Naive B cell (primary cell): ENCODE results near the gene CEACAM3. TPM values are rescaled to one million over a fixed set of nuclear protein-coding genes. Genes with fewer than 3 reads are reported as not detected.
A peak's percentile ranks its signal among the peaks of the same experiment; 100 is the strongest.

Experiments used
- ATAC-seq, 2 donors: fragments of 150-1000 bp; cut with Tn5 transposase; 2 replicates each; pipeline ENCODE4 v1.10.0; 2021; ENCODE audit warnings: low read depth in 2 of 2, mild to moderate bottlenecking in 2 of 2, moderate library complexity in 2 of 2
- DNase-seq: peaks from one replicate; pipeline ENCODE4 v3.0.0; 2022
- H3K27ac Mint-ChIP-seq, 6 donors: one replicate each; pipeline ENCODE4 v1.8.0; 2020 to 2022; ENCODE audit warnings: mild to moderate bottlenecking in 6 of 6, mixed read lengths in 6 of 6, moderate library complexity in 5 of 6, inconsistent platforms in 2 of 6
- H3K27me3 Mint-ChIP-seq, 3 donors: one replicate each; pipeline ENCODE4 v1.8.0; 2021 to 2022; ENCODE audit warnings: mixed read lengths in 3 of 3, mild to moderate bottlenecking in 1 of 3
- H3K36me3 Mint-ChIP-seq, 2 donors: one replicate each; pipeline ENCODE4 v1.8.0; 2020 to 2022; ENCODE audit warnings: mixed read lengths in 2 of 2, inconsistent platforms in 1 of 2, mild to moderate bottlenecking in 1 of 2
- H3K4me1 Mint-ChIP-seq, 3 donors: one replicate each; pipeline ENCODE4 v1.8.0; 2020 to 2022; ENCODE audit warnings: mixed read lengths in 3 of 3, inconsistent platforms in 1 of 3, mild to moderate bottlenecking in 1 of 3, moderate library complexity in 1 of 3
- H3K4me3 Mint-ChIP-seq, 8 donors: one replicate each; pipeline ENCODE4 v1.8.0; 2020 to 2022; ENCODE audit warnings: mild to moderate bottlenecking in 8 of 8, mixed read lengths in 8 of 8, moderate library complexity in 8 of 8, inconsistent platforms in 2 of 8
- H3K9me3 Mint-ChIP-seq, 7 donors: one replicate each; pipeline ENCODE4 v1.8.0; 2020 to 2022; ENCODE audit warnings: mixed read lengths in 7 of 7, mild to moderate bottlenecking in 5 of 7, inconsistent platforms in 2 of 7, moderate library complexity in 1 of 7
- polyA plus RNA-seq, 6 donors: library from polyadenylated mRNA; unstranded; fragments of 300-500 nt; fragmentation: Illumina TruSeq; gene quantifications; one replicate each; pipeline ENCODE4 v1.2.3, GENCODE V29; 2021; ENCODE audit warnings: low read depth in 6 of 6

Gene CEACAM3
- polyA plus RNA-seq, 6 donors from 2014 or later, result not detected

DNA sequence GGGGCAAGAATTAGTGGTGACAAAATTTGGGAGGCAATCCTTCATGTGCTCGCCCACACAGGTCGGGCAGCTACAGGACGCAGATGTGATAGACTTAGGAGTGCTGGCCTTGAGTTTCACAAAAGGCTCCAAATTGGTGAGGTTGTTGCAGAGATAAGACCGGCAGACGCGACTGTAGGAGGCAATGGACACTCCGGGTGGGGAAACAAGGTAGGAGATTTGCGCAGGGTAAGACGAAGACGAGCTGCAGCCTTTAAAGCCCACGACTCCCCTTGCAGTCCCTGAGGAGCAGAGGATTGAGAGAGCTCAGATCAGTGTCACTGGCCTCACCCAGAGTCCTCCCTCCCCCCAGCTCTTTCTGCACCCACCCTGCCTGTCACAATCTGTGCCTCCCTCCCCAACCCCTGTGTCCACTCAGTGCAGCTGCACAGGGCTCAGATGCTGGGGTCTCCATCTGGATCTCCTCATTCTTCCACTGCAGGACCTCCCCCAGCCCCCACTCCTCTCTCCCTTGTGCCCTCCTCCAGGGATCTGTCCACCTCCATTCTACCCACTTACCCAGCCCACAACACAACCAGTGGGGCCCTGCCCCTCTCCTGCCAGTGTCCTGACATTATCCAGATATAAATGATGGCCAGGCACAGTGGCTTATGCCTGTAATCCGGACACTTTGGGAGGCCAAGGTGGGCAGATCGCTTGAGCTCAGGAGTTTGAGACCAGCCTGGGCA is 41.8 kb downstream of the CEACAM3 start:
- no peak for ATAC-seq
- DNase-seq, result no peak
- Mint-ChIP-seq H3K27me3 (peaks cover 20 to 36% (median 34%) of the 10 kb centered on the region in 3 donors), H3K4me1 (peaks cover 0 to 6% (median 0%) of the 10 kb centered on the region in 3 donors), H3K9me3 (no peaks in the 10 kb centered on the region), H3K36me3 (no peaks in the 10 kb centered on the region), H3K4me3 (no peak overlapping the region), H3K27ac (peak overlapping the region in 1 of 6 donors; percentile 82)

DNA sequence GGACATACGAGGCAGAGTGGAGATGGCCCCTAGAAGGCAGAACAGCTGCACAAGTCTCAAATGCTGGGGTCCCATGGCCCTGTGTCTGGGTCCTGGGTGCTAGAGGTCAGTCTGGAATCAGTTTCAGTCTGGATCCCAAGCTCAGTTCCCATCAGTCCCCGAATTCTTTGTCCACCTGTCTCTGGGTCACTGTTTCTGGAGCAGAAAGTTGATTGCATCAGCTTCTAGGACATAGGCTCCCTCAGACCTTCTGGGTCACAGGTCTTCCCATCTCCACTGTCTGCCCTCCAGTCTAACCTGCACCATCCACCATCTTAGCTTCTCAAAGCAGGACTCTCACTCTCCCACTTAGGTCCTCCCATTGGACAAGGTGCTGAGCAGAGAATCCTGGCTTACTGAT is 42.8 kb downstream of the CEACAM3 start:
- H3K27me3 Mint-ChIP-seq, result peaks cover 20 to 45% (median 44%) of the 10 kb centered on the region in 3 donors
- peaks cover 0 to 7% (median 2%) of the 10 kb centered on the region in 7 donors for H3K9me3 Mint-ChIP-seq
- H3K4me1 Mint-ChIP-seq, result peaks cover 0 to 6% (median 0%) of the 10 kb centered on the region in 3 donors
- ATAC-seq, result no peak
- no peak for DNase-seq
- no peak overlapping the region for H3K4me3 Mint-ChIP-seq
- H3K36me3 Mint-ChIP-seq, result peaks cover 0 to 8% of the 10 kb centered on the region in 2 donors
- no peak overlapping the region for H3K27ac Mint-ChIP-seq

DNA sequence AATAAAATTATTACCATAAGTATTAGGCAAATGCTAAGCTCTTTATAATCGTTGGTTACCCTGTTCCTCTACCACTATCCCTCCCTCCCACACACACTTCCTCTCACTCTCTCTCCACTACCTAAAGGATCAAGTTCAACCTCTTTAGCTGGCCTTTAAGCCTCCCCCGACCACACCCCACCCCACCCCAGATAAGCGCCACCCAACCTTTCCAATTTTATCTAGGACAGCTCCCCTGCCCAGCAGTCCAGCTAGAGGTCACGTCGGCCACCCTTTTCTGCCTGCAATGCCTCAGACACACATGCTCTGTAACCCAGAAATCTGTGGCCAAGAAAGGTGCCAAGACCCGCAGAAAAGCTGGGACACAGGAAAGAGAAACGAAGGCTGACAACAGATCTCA is 47.0 kb downstream of the CEACAM3 start:
- H3K27me3 Mint-ChIP-seq, result peaks cover 4 to 29% (median 22%) of the 10 kb centered on the region in 3 donors
- peak overlapping the region in 1 of 8 donors; percentile 44 for H3K4me3 Mint-ChIP-seq
- H3K36me3 Mint-ChIP-seq, result peaks cover 0 to 12% of the 10 kb centered on the region in 2 donors
- H3K9me3 Mint-ChIP-seq, result peaks cover 0 to 9% (median 2%) of the 10 kb centered on the region in 7 donors
- no peaks in the 10 kb centered on the region for H3K4me1 Mint-ChIP-seq
- DNase-seq (no peak), ATAC-seq (no peak)
- H3K27ac Mint-ChIP-seq, result no peak overlapping the region

DNA sequence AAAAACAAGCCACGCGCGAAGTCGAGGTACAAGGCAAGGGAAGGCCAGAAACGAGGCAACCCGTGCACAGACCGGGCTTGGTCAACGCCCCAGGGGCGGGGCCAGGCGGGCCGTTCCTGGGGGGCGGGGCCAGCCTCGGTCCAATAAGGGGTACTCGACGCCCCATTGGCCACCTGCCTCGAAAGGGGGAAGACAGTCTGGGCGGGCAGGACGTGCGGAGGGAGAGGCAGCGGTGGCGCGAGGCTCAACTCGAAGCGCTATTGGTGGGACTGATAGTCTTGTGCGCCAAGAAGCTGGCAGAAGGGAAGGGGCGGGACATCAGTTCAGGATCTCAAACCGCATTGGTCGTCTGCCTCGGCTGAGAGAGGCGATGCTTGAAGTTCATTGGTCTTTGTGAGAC is 48.2 kb downstream of the CEACAM3 start, which contains the start of gene LYPD4:
Gene LYPD4 (minus strand): TSS at position 83 of the 400 bp plus-strand sequence. CDS start 5,398 bp downstream, outside the sequence.
- ATAC-seq, result no peak
- DNase-seq, result no peak
- H3K36me3 Mint-ChIP-seq, result peaks cover 0 to 12% of the 10 kb centered on the region in 2 donors
- H3K27ac Mint-ChIP-seq, result peak within 1 kb of the TSS in 1 of 6 donors; percentile 70
- H3K27me3 Mint-ChIP-seq, result peaks cover 4 to 20% (median 20%) of the 10 kb centered on the region in 3 donors
- H3K4me3 Mint-ChIP-seq, result peak within 1 kb of the TSS in 1 of 8 donors; percentile 44
- H3K4me1 Mint-ChIP-seq, result no peaks in the 10 kb centered on the region
- H3K9me3 Mint-ChIP-seq, result peaks cover 0 to 9% (median 2%) of the 10 kb centered on the region in 7 donors

DNA sequence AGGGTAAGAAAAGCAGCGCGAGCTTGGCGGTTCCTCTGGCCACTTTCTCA is 48.4 kb downstream of the CEACAM3 start, which contains the start of gene DMRTC2:
Gene DMRTC2 (plus strand): TSS at position 42 of the 50 bp plus-strand sequence. CDS start 2,387 bp downstream, outside the sequence.
- H3K9me3 Mint-ChIP-seq, result peaks cover 0 to 9% (median 2%) of the 10 kb centered on the region in 7 donors
- no peak for ATAC-seq
- H3K27ac Mint-ChIP-seq, result peak within 1 kb of the TSS in 2 of 6 donors; percentile 80 to 92
- no peak within 1 kb of the TSS for H3K4me3 Mint-ChIP-seq
- peaks cover 0 to 12% of the 10 kb centered on the region in 2 donors for H3K36me3 Mint-ChIP-seq
- DNase-seq, result no peak
- peaks cover 4 to 20% (median 20%) of the 10 kb centered on the region in 3 donors for H3K27me3 Mint-ChIP-seq
- H3K4me1 Mint-ChIP-seq, result no peaks in the 10 kb centered on the region

DNA sequence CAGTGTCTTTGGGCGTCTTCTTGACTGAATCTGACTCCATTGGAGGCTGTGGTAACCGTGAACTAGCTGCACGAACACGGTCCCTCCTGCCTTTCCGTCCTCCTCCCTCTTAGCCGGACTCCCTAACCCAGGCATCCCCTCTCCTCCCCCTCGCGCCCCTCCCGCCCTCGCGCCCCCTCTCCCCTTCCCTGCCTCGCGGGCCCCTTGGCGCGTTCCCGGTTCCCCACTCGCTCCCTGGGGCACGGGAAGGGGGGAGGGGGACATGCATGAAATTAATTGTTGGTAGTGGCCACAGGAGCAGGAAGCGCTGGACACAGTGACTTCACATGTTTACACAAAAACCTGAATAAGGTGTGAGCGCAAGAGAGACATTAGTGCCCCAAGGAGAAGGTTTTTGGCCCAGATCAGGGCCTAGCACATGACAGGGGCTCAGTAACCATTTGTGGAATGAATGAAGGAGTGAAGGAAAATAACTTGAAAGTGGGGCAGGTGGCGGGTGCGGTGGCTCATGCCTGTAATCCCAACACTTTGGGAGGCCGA is 48.7 kb downstream of the CEACAM3 start:
- ATAC-seq, result no peak
- Mint-ChIP-seq H3K27me3 (peaks cover 4 to 20% (median 20%) of the 10 kb centered on the region in 3 donors), H3K9me3 (peaks cover 0 to 9% (median 2%) of the 10 kb centered on the region in 7 donors), H3K36me3 (peaks cover 0 to 12% of the 10 kb centered on the region in 2 donors), H3K4me3 (no peak overlapping the region), H3K27ac (no peak overlapping the region), H3K4me1 (no peaks in the 10 kb centered on the region)
- no peak for DNase-seq

DNA sequence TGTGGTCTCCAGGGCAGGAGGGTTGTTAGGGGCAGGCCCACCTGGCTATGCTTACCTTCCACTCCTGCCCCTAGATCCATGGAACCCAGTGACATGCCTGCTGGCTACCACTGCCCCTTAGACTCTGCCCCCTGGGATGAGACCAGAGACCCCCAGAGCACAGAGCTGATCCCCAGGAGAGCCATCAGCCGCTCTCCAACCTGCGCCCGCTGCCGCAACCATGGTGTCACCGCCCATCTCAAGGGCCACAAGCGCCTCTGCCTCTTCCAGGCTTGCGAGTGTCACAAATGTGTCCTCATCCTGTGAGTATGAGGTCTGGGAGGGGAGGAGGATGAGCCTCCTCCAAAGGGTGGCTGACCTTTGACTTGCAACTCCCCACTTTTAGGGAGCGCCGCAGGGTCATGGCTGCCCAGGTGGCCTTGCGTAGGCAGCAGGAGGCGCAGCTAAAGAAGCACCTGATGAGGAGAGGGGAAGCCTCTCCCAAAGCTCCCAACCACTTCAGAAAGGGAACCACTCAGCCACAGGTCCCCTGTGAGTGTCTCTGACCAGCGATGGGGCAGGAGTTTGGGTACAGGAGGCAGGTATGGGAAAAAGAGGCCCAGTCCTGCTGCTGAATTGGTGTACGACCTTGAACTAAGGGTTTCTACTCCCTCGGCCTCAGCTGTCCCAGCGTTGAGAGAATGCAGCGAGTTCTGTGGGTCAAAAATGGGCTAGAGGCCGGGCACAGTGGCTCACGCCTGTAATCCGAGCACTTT is 51.1 kb downstream of the CEACAM3 start:
- H3K27me3 Mint-ChIP-seq, result peaks cover 4 to 35% (median 30%) of the 10 kb centered on the region in 3 donors
- peaks cover 0 to 9% (median 2%) of the 10 kb centered on the region in 7 donors for H3K9me3 Mint-ChIP-seq
- ATAC-seq (no peak), DNase-seq (no peak)
- H3K36me3 Mint-ChIP-seq, result peaks cover 0 to 12% of the 10 kb centered on the region in 2 donors
- H3K27ac Mint-ChIP-seq, result no peak overlapping the region
- H3K4me3 Mint-ChIP-seq, result no peak overlapping the region
- no peaks in the 10 kb centered on the region for H3K4me1 Mint-ChIP-seq

DNA sequence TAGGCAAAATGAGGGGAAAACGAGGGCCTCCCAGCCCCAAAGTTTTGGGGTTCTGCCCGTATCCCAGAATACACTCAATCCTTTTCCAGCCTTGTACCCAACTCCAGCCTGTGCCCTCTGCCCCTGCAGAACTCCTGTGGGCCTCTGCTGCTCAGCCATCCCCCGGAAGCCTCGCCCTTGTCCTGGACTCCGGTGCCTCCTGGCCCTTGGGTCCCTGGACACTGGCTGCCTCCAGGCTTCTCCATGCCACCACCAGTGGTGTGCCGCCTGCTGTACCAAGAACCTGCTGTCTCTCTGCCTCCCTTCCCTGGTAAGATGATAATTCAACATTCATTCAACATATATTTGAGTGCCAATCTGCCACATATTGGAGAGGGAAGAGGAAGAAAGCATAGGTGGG is 52.3 kb downstream of the CEACAM3 start:
- H3K27ac Mint-ChIP-seq, result peak overlapping the region in 2 of 6 donors; percentile 24 to 55
- peaks cover 0 to 9% of the 10 kb centered on the region in 2 donors for H3K36me3 Mint-ChIP-seq

DNA sequence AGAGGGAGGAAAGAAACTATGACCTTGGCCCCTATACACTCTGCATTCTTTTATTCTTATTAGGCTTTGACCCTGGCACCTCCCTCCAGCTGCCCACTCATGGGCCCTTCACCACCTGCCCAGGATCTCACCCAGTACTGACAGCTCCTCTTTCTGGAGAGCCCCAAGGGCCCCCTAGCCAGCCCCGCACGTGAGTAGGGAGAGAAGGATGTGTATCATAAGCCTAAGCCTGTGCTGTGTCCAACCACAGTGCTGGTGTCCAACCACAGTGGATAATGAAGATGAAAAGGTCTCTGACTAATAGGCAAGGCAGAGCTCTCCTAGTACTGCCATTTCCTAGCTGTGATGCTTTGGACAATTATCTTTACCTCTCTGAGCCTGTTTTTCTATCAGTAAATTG is 52.7 kb downstream of the CEACAM3 start:
- no peak for ATAC-seq
- H3K4me3 Mint-ChIP-seq, result no peak overlapping the region
- H3K27ac Mint-ChIP-seq, result no peak overlapping the region
- H3K4me1 Mint-ChIP-seq, result no peaks in the 10 kb centered on the region
- H3K36me3 Mint-ChIP-seq, result peaks cover 0 to 5% of the 10 kb centered on the region in 2 donors
- H3K27me3 Mint-ChIP-seq, result peaks cover 4 to 27% (median 23%) of the 10 kb centered on the region in 3 donors
- no peak for DNase-seq
- peaks cover 0 to 4% (median 2%) of the 10 kb centered on the region in 7 donors for H3K9me3 Mint-ChIP-seq

More for the DNA sequence above, 52.3 kb downstream of the CEACAM3 start:
- DNase-seq (no peak), ATAC-seq (no peak)
- no peak overlapping the region for H3K4me3 Mint-ChIP-seq
- H3K4me1 Mint-ChIP-seq, result no peaks in the 10 kb centered on the region
- H3K9me3 Mint-ChIP-seq, result peaks cover 0 to 8% (median 2%) of the 10 kb centered on the region in 7 donors
- peaks cover 4 to 31% (median 27%) of the 10 kb centered on the region in 3 donors for H3K27me3 Mint-ChIP-seq

DNA sequence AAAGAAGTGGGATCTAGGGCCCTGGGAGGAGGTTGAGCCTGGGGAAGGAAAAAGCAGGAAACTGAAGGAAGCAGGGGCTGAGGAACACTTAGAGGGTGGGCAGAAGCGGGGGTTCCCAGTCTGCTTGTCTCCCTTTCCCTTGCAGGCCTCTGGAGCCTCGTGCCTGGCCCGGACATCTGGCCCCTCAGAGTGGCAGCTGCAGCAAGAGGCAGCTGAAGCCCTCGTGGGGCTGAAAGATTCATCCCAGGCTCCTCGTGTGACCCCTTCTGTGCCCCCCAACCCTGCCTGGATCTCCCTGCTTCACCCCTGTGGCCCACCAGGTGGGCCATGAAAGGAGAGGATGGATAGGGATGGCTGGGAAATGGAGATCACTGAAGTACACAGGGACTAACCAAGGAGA is 54.0 kb downstream of the CEACAM3 start:
- DNase-seq (no peak), ATAC-seq (no peak)
- H3K4me1 Mint-ChIP-seq, result no peaks in the 10 kb centered on the region
- peaks cover 4 to 23% (median 18%) of the 10 kb centered on the region in 3 donors for H3K27me3 Mint-ChIP-seq
- no peak overlapping the region for H3K4me3 Mint-ChIP-seq
- H3K36me3 Mint-ChIP-seq, result no peaks in the 10 kb centered on the region
- H3K27ac Mint-ChIP-seq, result no peak overlapping the region
- no peaks in the 10 kb centered on the region for H3K9me3 Mint-ChIP-seq

DNA sequence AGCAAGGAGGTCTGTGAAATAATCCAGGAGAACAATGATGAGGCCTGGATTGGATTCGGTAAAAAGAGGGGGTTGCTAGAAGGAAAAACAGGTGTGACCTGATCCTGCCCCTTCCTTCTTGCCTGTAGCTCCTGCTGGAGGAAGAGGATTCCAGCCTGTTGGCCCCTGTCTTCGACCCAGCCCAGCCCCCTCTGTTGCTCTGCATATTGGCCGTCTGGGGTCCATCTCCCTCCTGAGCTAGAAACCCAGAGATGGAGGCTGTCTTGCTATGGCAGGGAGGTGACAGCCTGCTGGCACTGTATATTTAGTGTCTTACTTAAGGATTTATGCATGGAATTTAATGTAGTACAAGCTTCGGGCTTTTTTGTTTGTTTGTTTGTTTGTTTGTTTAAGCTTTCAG is 55.1 kb downstream of the CEACAM3 start:
- Mint-ChIP-seq H3K27me3 (peaks cover 4 to 23% (median 10%) of the 10 kb centered on the region in 3 donors), H3K27ac (peak overlapping the region in 1 of 6 donors; percentile 23), H3K36me3 (no peaks in the 10 kb centered on the region), H3K4me3 (no peak overlapping the region), H3K9me3 (no peaks in the 10 kb centered on the region), H3K4me1 (no peaks in the 10 kb centered on the region)
- ATAC-seq (no peak), DNase-seq (no peak)

DNA sequence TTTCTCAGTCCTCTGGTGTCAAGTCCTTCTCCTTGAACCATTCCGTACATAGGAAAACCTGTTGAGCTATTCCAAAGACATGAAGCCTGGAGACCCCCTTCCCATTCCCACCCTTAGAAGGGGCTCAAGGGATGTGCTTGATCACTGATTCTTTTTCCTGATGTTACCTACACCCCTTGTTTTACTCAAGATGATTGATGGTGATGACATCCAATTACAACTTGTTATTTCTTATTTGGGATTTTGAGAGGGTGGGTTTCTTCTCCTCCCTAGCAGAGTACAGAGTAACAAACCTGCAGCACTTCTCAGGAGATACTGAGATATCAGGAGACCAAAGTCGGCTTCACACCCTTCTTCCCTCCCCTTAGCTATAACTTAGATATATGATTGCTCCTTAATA is 57.0 kb downstream of the CEACAM3 start:
- H3K4me1 Mint-ChIP-seq, result no peaks in the 10 kb centered on the region
- H3K4me3 Mint-ChIP-seq, result peak overlapping the region in 1 of 8 donors; percentile 51
- H3K27ac Mint-ChIP-seq, result no peak overlapping the region
- peaks cover 4 to 23% (median 10%) of the 10 kb centered on the region in 3 donors for H3K27me3 Mint-ChIP-seq
- H3K9me3 Mint-ChIP-seq, result no peaks in the 10 kb centered on the region
- ATAC-seq (no peak), DNase-seq (no peak)
- H3K36me3 Mint-ChIP-seq, result no peaks in the 10 kb centered on the region

DNA sequence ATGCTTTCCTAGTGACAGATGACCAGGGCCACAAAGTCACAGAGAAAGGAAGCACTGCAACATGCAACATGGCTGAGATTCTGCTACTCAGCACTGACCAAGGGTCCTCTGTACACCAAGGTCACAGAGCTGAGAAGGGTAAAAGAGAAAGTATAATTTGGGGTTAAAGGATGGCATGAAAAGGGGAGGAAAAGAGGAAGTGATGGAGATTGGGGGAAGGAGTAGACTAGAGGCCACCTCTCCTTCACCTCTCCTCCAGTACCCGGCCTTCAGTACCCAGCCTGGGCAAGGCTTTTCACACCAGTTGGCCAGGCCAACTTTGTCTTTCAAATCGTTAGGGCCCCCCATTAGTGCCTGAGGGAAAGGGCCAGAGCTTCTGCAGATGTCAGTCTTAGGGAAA is 57.4 kb downstream of the CEACAM3 start:
- Mint-ChIP-seq H3K36me3 (no peaks in the 10 kb centered on the region), H3K4me1 (no peaks in the 10 kb centered on the region), H3K27ac (no peak overlapping the region), H3K4me3 (peak overlapping the region in 1 of 8 donors; percentile 51), H3K27me3 (peaks cover 4 to 21% (median 10%) of the 10 kb centered on the region in 3 donors), H3K9me3 (no peaks in the 10 kb centered on the region)
- DNase-seq (no peak), ATAC-seq (peak in 1 of 2 donors; percentile 20)
